HG03565 (cell line): ENCODE data around the gene TRPV6.

Experiments
- ATAC-seq: cut with Tn5 transposase; IDR thresholded peaks from one replicate; pipeline ENCODE4 v1.9.1; 2021; ENCODE audit warnings: mild to moderate bottlenecking, moderate library complexity; ENCODE audit not compliant: unreplicated experiment

Gene TRPV6

GRCh38 chr7:142870566-142871259, 14.8 kb downstream of the TRPV6 start:
- ATAC-seq = no peak

GRCh38 chr7:142870147-142870559, 15.4 kb downstream of the TRPV6 start:
- ATAC-seq = no peak

GRCh38 chr7:142869434-142869833, 16.1 kb downstream of the TRPV6 start:
- no peak for ATAC-seq

- no peak for ATAC-seq
Measured at GRCh38 chr7:142868986-142869415, 16.5 kb downstream of the TRPV6 start.

- no peak for ATAC-seq
Measured at GRCh38 chr7:142868188-142868985, 17.2 kb downstream of the TRPV6 start.

- no peak for ATAC-seq
Measured at GRCh38 chr7:142867398-142868187, 18.0 kb downstream of the TRPV6 start.

GRCh38 chr7:142867097-142867378, 18.5 kb downstream of the TRPV6 start:
- no peak for ATAC-seq

- ATAC-seq = no peak
Measured at GRCh38 chr7:142866361-142867096, 19.0 kb downstream of the TRPV6 start.

GRCh38 chr7:142865766-142866165, 19.8 kb downstream of the TRPV6 start:
- ATAC-seq = no peak

GRCh38 chr7:142864980-142865747, 20.4 kb downstream of the TRPV6 start:
- ATAC-seq = no peak

- ATAC-seq = no peak
Measured at GRCh38 chr7:142863891-142864685, 21.5 kb downstream of the TRPV6 start.

GRCh38 chr7:142862786-142863400, 22.7 kb downstream of the TRPV6 start:
- ATAC-seq = no peak

GRCh38 chr7:142862351-142862750, 23.2 kb downstream of the TRPV6 start:
- no peak for ATAC-seq

GRCh38 chr7:142860968-142861367, 24.6 kb downstream of the TRPV6 start:
- no peak for ATAC-seq

- no peak for ATAC-seq
Measured at GRCh38 chr7:142859829-142860228, 25.7 kb downstream of the TRPV6 start.

- ATAC-seq = no peak
Measured at GRCh38 chr7:142859411-142859810, 26.1 kb downstream of the TRPV6 start.

- no peak for ATAC-seq
Measured at GRCh38 chr7:142857625-142858024, 27.9 kb downstream of the TRPV6 start.

- ATAC-seq = no peak
Measured at GRCh38 chr7:142856565-142857245, 28.8 kb downstream of the TRPV6 start.
